T-helper 2 cell treated with Interferon-gamma antibody and Interleukin-4, amounts not matched to agents 5 μg/mL and 100 μg/mL, for 36 hours (primary cell): ENCODE data around the gene SLC17A3.

ENCODE experiments used
- DNase-seq: peaks from one replicate; pipeline ENCODE4 v3.0.0; 2021; ENCODE audit warnings: low spot score
- H3K27ac Mint-ChIP-seq: one replicate; pipeline ENCODE4 v1.8.0; 2021; ENCODE audit warnings: mild to moderate bottlenecking, mixed read lengths
- H3K27me3 Mint-ChIP-seq: one replicate; pipeline ENCODE4 v1.8.0; 2021; ENCODE audit warnings: low read depth, mixed read lengths
- H3K36me3 Mint-ChIP-seq: one replicate; pipeline ENCODE4 v1.8.0; 2021; ENCODE audit warnings: low read depth, mixed read lengths
- H3K4me1 Mint-ChIP-seq: one replicate; pipeline ENCODE4 v1.8.0; 2021; ENCODE audit warnings: low read depth, mixed read lengths
- H3K4me3 Mint-ChIP-seq: one replicate; pipeline ENCODE4 v1.8.0; 2022; ENCODE audit warnings: mild to moderate bottlenecking, moderate library complexity, mixed read lengths
- H3K9me3 Mint-ChIP-seq: one replicate; pipeline ENCODE4 v1.8.0; 2021; ENCODE audit warnings: mixed read lengths

SLC17A3 gene

GRCh38 chr6:25874118-25874517, at the start of gene SLC17A3:
Gene SLC17A3 (minus strand): TSS chr6:25874243. CDS start chr6:25868387, 5,856 bp downstream.
- Mint-ChIP-seq H3K27me3 (peaks cover 2% of the 10 kb centered on the region), H3K27ac (peak within 1 kb of the TSS; percentile 73), H3K4me1 (peaks cover 50% of the 10 kb centered on the region), H3K4me3 (peak within 1 kb of the TSS; percentile 68), H3K9me3 (no peaks in the 10 kb centered on the region), H3K36me3 (no peaks in the 10 kb centered on the region)
- no peak for DNase-seq

GRCh38 chr6:25922301-25922700, 48.3 kb upstream of the SLC17A3 start:
- H3K27ac Mint-ChIP-seq: no peak overlapping the region
- H3K36me3 Mint-ChIP-seq: peaks cover 2% of the 10 kb centered on the region
- H3K4me3 Mint-ChIP-seq: no peak overlapping the region
- DNase-seq: no peak
- no peaks in the 10 kb centered on the region for H3K27me3 Mint-ChIP-seq
- H3K9me3 Mint-ChIP-seq: peaks cover 9% of the 10 kb centered on the region
- H3K4me1 Mint-ChIP-seq: peaks cover 19% of the 10 kb centered on the region

- Mint-ChIP-seq H3K36me3 (peaks cover 2% of the 10 kb centered on the region), H3K27ac (no peak overlapping the region), H3K4me3 (no peak overlapping the region), H3K9me3 (peaks cover 9% of the 10 kb centered on the region), H3K27me3 (no peaks in the 10 kb centered on the region), H3K4me1 (peaks cover 16% of the 10 kb centered on the region)
- no peak for DNase-seq
Measured at GRCh38 chr6:25921525-25922203, 47.6 kb upstream of the SLC17A3 start.

GRCh38 chr6:25919657-25920056, 45.6 kb upstream of the SLC17A3 start:
- Mint-ChIP-seq H3K4me1 (peaks cover 13% of the 10 kb centered on the region), H3K36me3 (peaks cover 2% of the 10 kb centered on the region), H3K27me3 (no peaks in the 10 kb centered on the region), H3K27ac (no peak overlapping the region), H3K4me3 (no peak overlapping the region), H3K9me3 (peaks cover 9% of the 10 kb centered on the region)
- DNase-seq: no peak

GRCh38 chr6:25918083-25918683, 44.1 kb upstream of the SLC17A3 start:
- H3K27me3 Mint-ChIP-seq: no peaks in the 10 kb centered on the region
- peaks cover 2% of the 10 kb centered on the region for H3K36me3 Mint-ChIP-seq
- H3K27ac Mint-ChIP-seq: peak overlapping the region; percentile 28
- H3K4me1 Mint-ChIP-seq: peaks cover 20% of the 10 kb centered on the region
- peak; percentile 53 for DNase-seq
- peaks cover 9% of the 10 kb centered on the region for H3K9me3 Mint-ChIP-seq
- no peak overlapping the region for H3K4me3 Mint-ChIP-seq

GRCh38 chr6:25916789-25917490, 42.9 kb upstream of the SLC17A3 start:
- Mint-ChIP-seq H3K27me3 (no peaks in the 10 kb centered on the region), H3K9me3 (peaks cover 9% of the 10 kb centered on the region), H3K36me3 (peaks cover 2% of the 10 kb centered on the region), H3K4me3 (no peak overlapping the region), H3K4me1 (peaks cover 20% of the 10 kb centered on the region), H3K27ac (no peak overlapping the region)
- DNase-seq: no peak

- Mint-ChIP-seq H3K27ac (no peak overlapping the region), H3K9me3 (peaks cover 13% of the 10 kb centered on the region), H3K4me3 (no peak overlapping the region), H3K27me3 (no peaks in the 10 kb centered on the region), H3K36me3 (peaks cover 2% of the 10 kb centered on the region), H3K4me1 (peaks cover 23% of the 10 kb centered on the region)
- no peak for DNase-seq
Measured at GRCh38 chr6:25916330-25916729, 42.3 kb upstream of the SLC17A3 start.

GRCh38 chr6:25913741-25914140, 39.7 kb upstream of the SLC17A3 start:
- DNase-seq: peak; percentile 10
- Mint-ChIP-seq H3K4me3 (no peak overlapping the region), H3K36me3 (peaks cover 2% of the 10 kb centered on the region), H3K9me3 (peaks cover 13% of the 10 kb centered on the region), H3K4me1 (peaks cover 26% of the 10 kb centered on the region), H3K27me3 (no peaks in the 10 kb centered on the region), H3K27ac (peak overlapping the region; percentile 2)

- H3K27me3 Mint-ChIP-seq: no peaks in the 10 kb centered on the region
- peaks cover 28% of the 10 kb centered on the region for H3K4me1 Mint-ChIP-seq
- H3K36me3 Mint-ChIP-seq: no peaks in the 10 kb centered on the region
- no peak overlapping the region for H3K4me3 Mint-ChIP-seq
- DNase-seq: no peak
- H3K9me3 Mint-ChIP-seq: peaks cover 3% of the 10 kb centered on the region
- H3K27ac Mint-ChIP-seq: no peak overlapping the region
Measured at GRCh38 chr6:25911351-25911750, 37.3 kb upstream of the SLC17A3 start.

GRCh38 chr6:25907475-25908014, 33.5 kb upstream of the SLC17A3 start:
- H3K27me3 Mint-ChIP-seq: no peaks in the 10 kb centered on the region
- no peak overlapping the region for H3K27ac Mint-ChIP-seq
- peaks cover 3% of the 10 kb centered on the region for H3K9me3 Mint-ChIP-seq
- peaks cover 3% of the 10 kb centered on the region for H3K36me3 Mint-ChIP-seq
- peaks cover 23% of the 10 kb centered on the region for H3K4me1 Mint-ChIP-seq
- no peak for DNase-seq
- no peak overlapping the region for H3K4me3 Mint-ChIP-seq

- H3K27ac Mint-ChIP-seq: no peak overlapping the region
- no peak overlapping the region for H3K4me3 Mint-ChIP-seq
- no peak for DNase-seq
- H3K9me3 Mint-ChIP-seq: no peaks in the 10 kb centered on the region
- no peaks in the 10 kb centered on the region for H3K27me3 Mint-ChIP-seq
- peaks cover 17% of the 10 kb centered on the region for H3K4me1 Mint-ChIP-seq
- peaks cover 3% of the 10 kb centered on the region for H3K36me3 Mint-ChIP-seq
Measured at GRCh38 chr6:25903467-25904099, 29.5 kb upstream of the SLC17A3 start.

- Mint-ChIP-seq H3K27me3 (no peaks in the 10 kb centered on the region), H3K4me3 (no peak overlapping the region), H3K9me3 (no peaks in the 10 kb centered on the region), H3K27ac (no peak overlapping the region), H3K4me1 (peaks cover 7% of the 10 kb centered on the region), H3K36me3 (peaks cover 3% of the 10 kb centered on the region)
- DNase-seq: no peak
Measured at GRCh38 chr6:25902071-25902470, 28.0 kb upstream of the SLC17A3 start.

GRCh38 chr6:25900843-25901242, 26.8 kb upstream of the SLC17A3 start:
- H3K27ac Mint-ChIP-seq: no peak overlapping the region
- no peak for DNase-seq
- no peaks in the 10 kb centered on the region for H3K27me3 Mint-ChIP-seq
- peaks cover 7% of the 10 kb centered on the region for H3K4me1 Mint-ChIP-seq
- peaks cover 3% of the 10 kb centered on the region for H3K36me3 Mint-ChIP-seq
- H3K9me3 Mint-ChIP-seq: no peaks in the 10 kb centered on the region
- H3K4me3 Mint-ChIP-seq: no peak overlapping the region
